ENCODE results near the gene SENP2. TPM values are rescaled to one million over a fixed set of nuclear protein-coding genes. Genes with fewer than 3 reads are reported as not detected.

The SENP2 gene
- polyA plus RNA-seq, 3 donors from 2014 or later, result 11.8 to 15.0 (median 13.1) TPM

- Mint-ChIP-seq H3K27me3 (ENCODE audit: low read depth in 3 of 3) (peaks cover 0 to 9% (median 2%) of the 10 kb centered on the region in 3 donors), H3K36me3 (no peaks in the 10 kb centered on the region), H3K4me1 (no peaks in the 10 kb centered on the region), H3K9me3 (no peaks in the 10 kb centered on the region), H3K27ac (no peak overlapping the region), H3K4me3 (no peak overlapping the region)
- no peak for DNase-seq
Observed at GRCh38 chr3:185645596-185646381, 59.7 kb downstream of the SENP2 start.

- no peak for DNase-seq
- Mint-ChIP-seq H3K36me3 (no peaks in the 10 kb centered on the region), H3K4me3 (no peak overlapping the region), H3K27me3 (ENCODE audit: low read depth in 3 of 3) (peaks cover 0 to 9% (median 2%) of the 10 kb centered on the region in 3 donors), H3K4me1 (no peaks in the 10 kb centered on the region), H3K9me3 (no peaks in the 10 kb centered on the region), H3K27ac (no peak overlapping the region)
Observed at GRCh38 chr3:185646382-185647133, 60.5 kb downstream of the SENP2 start.

GRCh38 chr3:185647134-185647879 is 61.2 kb downstream of the SENP2 start:
- Mint-ChIP-seq H3K9me3 (no peaks in the 10 kb centered on the region), H3K27me3 (ENCODE audit: low read depth in 3 of 3) (peaks cover 0 to 6% (median 4%) of the 10 kb centered on the region in 3 donors), H3K27ac (no peak overlapping the region), H3K4me3 (no peak overlapping the region), H3K36me3 (no peaks in the 10 kb centered on the region), H3K4me1 (no peaks in the 10 kb centered on the region)
- no peak for DNase-seq

- peaks cover 0 to 6% (median 4%) of the 10 kb centered on the region in 3 donors for H3K27me3 Mint-ChIP-seq (ENCODE audit: low read depth in 3 of 3)
- no peaks in the 10 kb centered on the region for H3K9me3 Mint-ChIP-seq
- H3K27ac Mint-ChIP-seq, result no peak overlapping the region
- no peaks in the 10 kb centered on the region for H3K4me1 Mint-ChIP-seq
- H3K4me3 Mint-ChIP-seq, result no peak overlapping the region
- no peaks in the 10 kb centered on the region for H3K36me3 Mint-ChIP-seq
- no peak for DNase-seq
Observed at GRCh38 chr3:185647880-185648210, 61.8 kb downstream of the SENP2 start.

- H3K36me3 Mint-ChIP-seq, result no peaks in the 10 kb centered on the region
Observed at GRCh38 chr3:185648396-185648795, 62.3 kb downstream of the SENP2 start.

GRCh38 chr3:185649414-185649813 is 63.3 kb downstream of the SENP2 start:
- Mint-ChIP-seq H3K27me3 (ENCODE audit: low read depth in 3 of 3) (peaks cover 0 to 6% (median 4%) of the 10 kb centered on the region in 3 donors), H3K36me3 (no peaks in the 10 kb centered on the region)

More at GRCh38 chr3:185648396-185648795, 62.3 kb downstream of the SENP2 start:
- Mint-ChIP-seq H3K4me1 (no peaks in the 10 kb centered on the region), H3K27me3 (ENCODE audit: low read depth in 3 of 3) (peaks cover 0 to 6% (median 4%) of the 10 kb centered on the region in 3 donors), H3K27ac (no peak overlapping the region), H3K4me3 (no peak overlapping the region), H3K9me3 (no peaks in the 10 kb centered on the region)
- no peak for DNase-seq

GRCh38 chr3:185651971-185652370 is 65.9 kb downstream of the SENP2 start:
- Mint-ChIP-seq H3K27ac (no peak overlapping the region), H3K36me3 (no peaks in the 10 kb centered on the region), H3K4me1 (no peaks in the 10 kb centered on the region), H3K27me3 (ENCODE audit: low read depth in 3 of 3) (peaks cover 0 to 2% (median 2%) of the 10 kb centered on the region in 3 donors), H3K9me3 (no peaks in the 10 kb centered on the region), H3K4me3 (no peak overlapping the region)
- DNase-seq, result no peak

More at GRCh38 chr3:185649414-185649813, 63.3 kb downstream of the SENP2 start:
- Mint-ChIP-seq H3K4me3 (no peak overlapping the region), H3K9me3 (no peaks in the 10 kb centered on the region), H3K27ac (no peak overlapping the region), H3K4me1 (no peaks in the 10 kb centered on the region)
- no peak for DNase-seq

GRCh38 chr3:185653949-185654757 is 68.1 kb downstream of the SENP2 start:
- H3K27ac Mint-ChIP-seq, result no peak overlapping the region
- H3K27me3 Mint-ChIP-seq (ENCODE audit: low read depth in 3 of 3), result peaks cover 0 to 2% (median 2%) of the 10 kb centered on the region in 3 donors
- no peaks in the 10 kb centered on the region for H3K9me3 Mint-ChIP-seq
- no peaks in the 10 kb centered on the region for H3K36me3 Mint-ChIP-seq
- H3K4me3 Mint-ChIP-seq, result no peak overlapping the region
- peaks cover 0 to 1% of the 10 kb centered on the region in 2 donors for H3K4me1 Mint-ChIP-seq
- no peak for DNase-seq

- Mint-ChIP-seq H3K4me1 (peaks cover 0 to 2% of the 10 kb centered on the region in 2 donors), H3K36me3 (no peaks in the 10 kb centered on the region), H3K9me3 (no peaks in the 10 kb centered on the region), H3K4me3 (no peak overlapping the region), H3K27me3 (ENCODE audit: low read depth in 3 of 3) (peaks cover 0 to 4% (median 2%) of the 10 kb centered on the region in 3 donors), H3K27ac (no peak overlapping the region)
- no peak for DNase-seq
Observed at GRCh38 chr3:185654758-185655145, 68.7 kb downstream of the SENP2 start.

- no peaks in the 10 kb centered on the region for H3K9me3 Mint-ChIP-seq
- H3K36me3 Mint-ChIP-seq, result no peaks in the 10 kb centered on the region
- peaks cover 9 to 11% of the 10 kb centered on the region in 2 donors for H3K4me1 Mint-ChIP-seq
- DNase-seq, result no peak
- no peak overlapping the region for H3K4me3 Mint-ChIP-seq
- no peak overlapping the region for H3K27ac Mint-ChIP-seq
- H3K27me3 Mint-ChIP-seq (ENCODE audit: low read depth in 3 of 3), result peaks cover 0 to 4% (median 0%) of the 10 kb centered on the region in 3 donors
Observed at GRCh38 chr3:185655426-185656320, 69.6 kb downstream of the SENP2 start.

GRCh38 chr3:185656321-185656840 is 70.3 kb downstream of the SENP2 start:
- DNase-seq, result no peak
- Mint-ChIP-seq H3K9me3 (no peaks in the 10 kb centered on the region), H3K4me1 (peaks cover 12 to 17% of the 10 kb centered on the region in 2 donors)

GRCh38 chr3:185657211-185657610 is 71.1 kb downstream of the SENP2 start:
- Mint-ChIP-seq H3K9me3 (no peaks in the 10 kb centered on the region), H3K27me3 (ENCODE audit: low read depth in 3 of 3) (peaks cover 0 to 8% (median 7%) of the 10 kb centered on the region in 3 donors), H3K27ac (no peak overlapping the region), H3K36me3 (no peaks in the 10 kb centered on the region), H3K4me1 (peaks cover 21 to 25% of the 10 kb centered on the region in 2 donors), H3K4me3 (no peak overlapping the region)
- no peak for DNase-seq

More at GRCh38 chr3:185656321-185656840, 70.3 kb downstream of the SENP2 start:
- peaks cover 0 to 4% (median 2%) of the 10 kb centered on the region in 3 donors for H3K27me3 Mint-ChIP-seq (ENCODE audit: low read depth in 3 of 3)
- H3K27ac Mint-ChIP-seq, result no peak overlapping the region
- H3K36me3 Mint-ChIP-seq, result no peaks in the 10 kb centered on the region
- H3K4me3 Mint-ChIP-seq, result no peak overlapping the region
